ENCODE results near the gene ROBO3. TPM values are rescaled to one million over a fixed set of nuclear protein-coding genes. Genes with fewer than 3 reads are reported as not detected.

Gene ROBO3
- total RNA-seq, 1 experiment from 2014 or later: 6.2 TPM

DNA sequence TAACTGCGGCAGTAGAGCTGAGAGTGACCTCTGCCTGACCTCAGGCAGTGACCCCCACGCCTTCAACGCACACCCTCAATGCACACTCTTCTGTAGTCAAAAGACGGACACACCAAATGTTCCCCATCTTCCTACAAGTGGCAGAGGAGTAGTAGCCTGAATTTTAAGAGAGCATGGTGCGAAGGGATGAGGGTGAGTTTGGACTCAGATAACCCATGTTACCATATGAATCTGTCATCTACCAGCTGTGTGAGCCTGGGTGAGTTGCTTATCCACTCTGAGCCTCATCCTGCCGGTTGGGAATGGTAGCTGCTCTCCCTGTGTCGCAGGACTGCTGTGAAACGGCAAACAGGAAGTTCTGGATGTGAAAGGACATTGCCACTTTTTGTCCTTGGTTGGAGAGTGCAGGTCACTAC is 20.6 kb upstream of the ROBO3 start:
- intact Hi-C loops (cut with micrococcal nuclease; ENCODE audit: unreplicated experiment): no loop called here
- Histone ChIP-seq H3K36me3 (ENCODE audit: control insufficient read depth, insufficient read depth, low read length) (no peaks in the 10 kb centered on the region), H3K9me3 (no peaks in the 10 kb centered on the region), H3K27me3 (replicated peaks; ENCODE audit: control insufficient read depth, insufficient read depth, low read length) (peaks cover 29% of the 10 kb centered on the region), H3K4me3 (ENCODE audit: low read depth, low read length) (no peak overlapping the region), H3K4me1 (no peaks in the 10 kb centered on the region)
- H3K4me3 Mint-ChIP-seq (ENCODE audit: unreplicated experiment): no peak overlapping the region
- TF ChIP-seq, protein P1, sequence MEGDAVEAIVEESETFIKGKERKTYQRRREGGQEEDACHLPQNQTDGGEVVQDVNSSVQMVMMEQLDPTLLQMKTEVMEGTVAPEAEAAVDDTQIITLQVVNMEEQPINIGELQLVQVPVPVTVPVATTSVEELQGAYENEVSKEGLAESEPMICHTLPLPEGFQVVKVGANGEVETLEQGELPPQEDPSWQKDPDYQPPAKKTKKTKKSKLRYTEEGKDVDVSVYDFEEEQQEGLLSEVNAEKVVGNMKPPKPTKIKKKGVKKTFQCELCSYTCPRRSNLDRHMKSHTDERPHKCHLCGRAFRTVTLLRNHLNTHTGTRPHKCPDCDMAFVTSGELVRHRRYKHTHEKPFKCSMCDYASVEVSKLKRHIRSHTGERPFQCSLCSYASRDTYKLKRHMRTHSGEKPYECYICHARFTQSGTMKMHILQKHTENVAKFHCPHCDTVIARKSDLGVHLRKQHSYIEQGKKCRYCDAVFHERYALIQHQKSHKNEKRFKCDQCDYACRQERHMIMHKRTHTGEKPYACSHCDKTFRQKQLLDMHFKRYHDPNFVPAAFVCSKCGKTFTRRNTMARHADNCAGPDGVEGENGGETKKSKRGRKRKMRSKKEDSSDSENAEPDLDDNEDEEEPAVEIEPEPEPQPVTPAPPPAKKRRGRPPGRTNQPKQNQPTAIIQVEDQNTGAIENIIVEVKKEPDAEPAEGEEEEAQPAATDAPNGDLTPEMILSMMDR (IDR thresholded peaks at IDR 0.05; ENCODE audit: insufficient read depth in 1 of 2, low read depth in 1 of 2, low read length in 1 of 2, severe bottlenecking in 1 of 2, unreplicated experiment in 1 of 2): no peak
- POLR2A ChIA-PET: no interaction called here
- H3K27me3 Mint-ChIP-seq (ENCODE audit: insufficient read depth, unreplicated experiment): peaks cover 63% of the 10 kb centered on the region
- CTCF ChIA-PET: interaction anchor here (1.8 kb wide), 1 partner anchor 8 kb away, joined by 4 read pairs; no protein-coding TSS in a partner anchor
- DNase-seq: no peak
- no peaks in the 10 kb centered on the region for H3K36me3 Mint-ChIP-seq (ENCODE audit: insufficient read depth, unreplicated experiment)
- H3K4me1 Mint-ChIP-seq (ENCODE audit: low read depth, unreplicated experiment): no peaks in the 10 kb centered on the region
- no TSS peak for BruUV-seq (replicated peaks)
- H3K9me3 Mint-ChIP-seq (ENCODE audit: unreplicated experiment): no peaks in the 10 kb centered on the region
- no peak overlapping the region for H3K27ac Mint-ChIP-seq (ENCODE audit: unreplicated experiment)

DNA sequence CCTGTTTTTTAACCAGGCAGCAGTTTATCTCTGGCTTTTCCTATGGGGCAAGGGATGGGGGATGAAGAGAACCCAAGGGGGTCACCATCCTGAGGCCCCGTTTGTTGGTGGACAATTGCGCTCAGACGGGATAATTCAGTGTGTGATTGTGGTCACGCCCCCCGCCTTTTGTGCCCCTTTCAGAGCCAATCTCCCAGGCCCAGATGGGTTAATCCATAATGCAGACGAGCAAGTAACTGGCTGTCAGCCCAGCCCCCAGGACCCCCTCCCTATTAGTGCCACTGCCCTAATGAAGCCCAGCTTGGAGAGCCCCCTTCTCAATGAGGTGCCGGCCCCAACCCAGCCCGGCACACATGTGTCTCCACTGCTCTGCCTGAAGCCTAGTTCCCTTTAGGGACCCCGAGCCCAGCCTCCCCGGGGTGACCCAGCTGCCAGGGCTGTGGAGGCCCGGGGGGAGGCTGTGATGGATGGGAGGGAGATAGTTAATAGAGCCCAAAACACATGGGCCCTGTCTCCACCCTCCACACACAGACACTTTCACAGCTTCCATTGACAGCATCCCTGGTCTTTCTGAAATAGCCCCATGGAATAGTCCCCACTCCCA is 19.1 kb upstream of the ROBO3 start:
- no TSS peak for BruUV-seq (replicated peaks)
- DNase-seq: no peak
- TF ChIP-seq, protein P1 (IDR thresholded peaks at IDR 0.05; ENCODE audit: insufficient read depth in 1 of 2, low read depth in 1 of 2, low read length in 1 of 2, severe bottlenecking in 1 of 2, unreplicated experiment in 1 of 2): no peak
- Mint-ChIP-seq H3K36me3 (ENCODE audit: insufficient read depth, unreplicated experiment) (no peaks in the 10 kb centered on the region), H3K4me3 (ENCODE audit: unreplicated experiment) (no peak overlapping the region), H3K27me3 (ENCODE audit: insufficient read depth, unreplicated experiment) (peaks cover 61% of the 10 kb centered on the region), H3K27ac (ENCODE audit: unreplicated experiment) (no peak overlapping the region), H3K9me3 (ENCODE audit: unreplicated experiment) (no peaks in the 10 kb centered on the region), H3K4me1 (ENCODE audit: low read depth, unreplicated experiment) (no peaks in the 10 kb centered on the region)
- POLR2A ChIA-PET: no interaction called here
- CTCF ChIA-PET: interaction anchor here (1.0 kb wide), 1 partner anchor 10 kb away, joined by 3 read pairs; no protein-coding TSS in a partner anchor
- Histone ChIP-seq H3K36me3 (ENCODE audit: control insufficient read depth, insufficient read depth, low read length) (no peaks in the 10 kb centered on the region), H3K27me3 (replicated peaks; ENCODE audit: control insufficient read depth, insufficient read depth, low read length) (peaks cover 24% of the 10 kb centered on the region), H3K4me3 (ENCODE audit: low read depth, low read length) (no peak overlapping the region), H3K4me1 (no peaks in the 10 kb centered on the region), H3K9me3 (no peaks in the 10 kb centered on the region)
- intact Hi-C loops (cut with micrococcal nuclease; ENCODE audit: unreplicated experiment): no loop called here

DNA sequence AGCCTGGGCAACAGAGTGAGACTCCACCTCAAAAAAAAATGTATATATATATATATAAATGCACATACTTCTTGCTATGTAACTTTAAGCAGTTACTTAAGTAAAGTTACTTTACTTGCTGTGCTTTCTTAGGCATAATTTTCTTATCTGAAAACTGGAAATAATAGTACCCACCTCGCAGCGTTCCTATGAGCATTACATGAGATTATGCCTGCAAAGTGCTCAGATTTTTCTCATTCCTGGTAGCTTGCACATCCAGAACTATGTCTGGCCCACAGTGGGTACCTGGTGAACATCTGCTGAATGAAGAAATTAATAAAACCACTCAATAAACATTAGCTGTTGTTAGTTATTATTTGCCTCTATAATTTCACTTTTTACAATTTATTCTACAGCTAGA is 6.1 kb upstream of the ROBO3 start:
- no peaks in the 10 kb centered on the region for H3K36me3 Mint-ChIP-seq (ENCODE audit: insufficient read depth, unreplicated experiment)
- peaks cover 24% of the 10 kb centered on the region for H3K27me3 Mint-ChIP-seq (ENCODE audit: insufficient read depth, unreplicated experiment)
- 0 out of 2 replicates have a peak, but pooled peaks cover 4% of the 10 kb centered on the region for H3K9me3 ChIP-seq
- POLR2A ChIA-PET: no interaction called here
- H3K4me3 Mint-ChIP-seq (ENCODE audit: unreplicated experiment): no peak overlapping the region
- no peak for DNase-seq
- H3K9me3 Mint-ChIP-seq (ENCODE audit: unreplicated experiment): no peaks in the 10 kb centered on the region
- H3K36me3 ChIP-seq (ENCODE audit: control insufficient read depth, insufficient read depth, low read length): no peaks in the 10 kb centered on the region
- no TSS peak for BruUV-seq (replicated peaks)
- H3K27ac Mint-ChIP-seq (ENCODE audit: unreplicated experiment): no peak overlapping the region
- no peaks in the 10 kb centered on the region; the same call in 1 of the 2 replicates for H3K27me3 ChIP-seq (replicated peaks; ENCODE audit: control insufficient read depth, insufficient read depth, low read length)
- H3K4me1 Mint-ChIP-seq (ENCODE audit: low read depth, unreplicated experiment): peaks cover 7% of the 10 kb centered on the region
- TF ChIP-seq, protein P1 (IDR thresholded peaks at IDR 0.05; ENCODE audit: insufficient read depth in 1 of 2, low read depth in 1 of 2, low read length in 1 of 2, severe bottlenecking in 1 of 2, unreplicated experiment in 1 of 2): no peak
- H3K4me1 ChIP-seq: peaks cover 11% of the 10 kb centered on the region
- H3K4me3 ChIP-seq (ENCODE audit: low read depth, low read length): no peak overlapping the region
- CTCF ChIA-PET: interaction anchor here (0.6 to 0.7 kb wide), 2 partner anchors 76 to 1027 kb away, joined by 3 to 6 read pairs; no protein-coding TSS in a partner anchor
- intact Hi-C loops (cut with micrococcal nuclease; ENCODE audit: unreplicated experiment): no loop called here
